Measurements from ENCODE around the gene CFAP46. TPM values are rescaled to one million over a fixed set of nuclear protein-coding genes. Genes with fewer than 3 reads are reported as not detected.
"Not testable (repeated sequence)": the region's sequence is repeated elsewhere in the genome, so short reads cannot be mapped to it uniquely, and the experiment has no call there.

The CFAP46 gene
- polyA plus RNA-seq, 3 donors from 2014 or later, result not detected

DNA sequence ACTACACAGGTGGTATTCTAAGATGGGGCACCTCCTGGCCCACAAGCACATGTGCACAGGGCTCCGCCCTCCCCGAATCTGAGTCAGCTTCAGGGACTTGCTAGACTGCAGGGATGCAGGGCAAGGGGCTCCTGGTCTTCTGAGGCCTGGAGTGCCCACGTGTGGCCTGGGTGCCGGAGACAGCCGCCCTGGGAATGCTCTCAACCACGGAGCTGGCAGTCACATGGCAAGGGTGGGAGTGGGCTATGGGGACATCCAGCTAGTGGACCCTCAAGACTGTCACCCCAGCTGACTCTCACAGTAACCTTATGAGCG, 42.7 kb downstream of the CFAP46 start:
- H3K9me3 Mint-ChIP-seq, result no peaks in the 10 kb centered on the region
- no peak overlapping the region for H3K27ac Mint-ChIP-seq
- H3K27me3 Mint-ChIP-seq (ENCODE audit: low read depth in 3 of 3), result peaks cover 0 to 3% (median 2%) of the 10 kb centered on the region in 3 donors
- no peak overlapping the region for H3K4me3 Mint-ChIP-seq
- no peaks in the 10 kb centered on the region for H3K36me3 Mint-ChIP-seq
- DNase-seq, result no peak
- H3K4me1 Mint-ChIP-seq, result peaks cover 4 to 5% of the 10 kb centered on the region in 2 donors

DNA sequence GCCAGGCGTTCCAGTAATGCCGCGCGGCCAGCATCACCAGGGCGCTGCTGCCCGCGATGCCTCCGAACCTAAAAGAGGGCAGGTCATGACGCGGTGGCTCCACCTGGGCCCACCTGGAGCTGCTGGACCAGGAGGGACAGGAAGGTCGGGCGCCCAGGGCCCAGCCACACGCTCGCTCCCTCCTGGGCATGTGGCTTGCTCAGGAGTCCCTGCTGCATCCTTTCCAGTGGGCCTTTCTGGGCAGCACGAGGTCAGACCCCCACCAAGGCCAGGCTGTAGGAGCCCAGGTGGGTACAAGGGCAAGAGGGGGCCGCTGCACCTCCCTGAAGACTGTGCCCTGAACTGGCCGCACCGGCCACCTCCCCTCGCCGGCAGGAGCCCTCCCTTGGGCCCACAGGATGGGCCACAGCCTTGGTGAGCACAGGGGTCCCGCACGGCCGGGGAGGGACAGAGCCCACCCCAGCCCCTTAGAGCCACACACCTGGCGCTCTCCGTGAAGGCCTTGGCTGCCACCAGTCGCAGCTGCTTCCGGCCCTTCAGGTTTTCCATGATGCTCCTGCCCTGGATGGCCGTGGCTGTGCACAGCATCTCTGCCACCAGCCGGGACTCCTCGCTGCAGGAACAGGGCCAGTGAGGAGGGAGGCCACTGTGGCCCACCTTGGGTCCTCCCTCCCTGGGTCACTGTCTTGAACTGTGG, 43.2 kb downstream of the CFAP46 start:
- Mint-ChIP-seq H3K27ac (no peak overlapping the region), H3K4me1 (no peaks in the 10 kb centered on the region), H3K27me3 (ENCODE audit: low read depth in 3 of 3) (peaks cover 0 to 4% (median 3%) of the 10 kb centered on the region in 3 donors), H3K36me3 (no peaks in the 10 kb centered on the region), H3K4me3 (no peak overlapping the region), H3K9me3 (no peaks in the 10 kb centered on the region)
- DNase-seq, result no peak

DNA sequence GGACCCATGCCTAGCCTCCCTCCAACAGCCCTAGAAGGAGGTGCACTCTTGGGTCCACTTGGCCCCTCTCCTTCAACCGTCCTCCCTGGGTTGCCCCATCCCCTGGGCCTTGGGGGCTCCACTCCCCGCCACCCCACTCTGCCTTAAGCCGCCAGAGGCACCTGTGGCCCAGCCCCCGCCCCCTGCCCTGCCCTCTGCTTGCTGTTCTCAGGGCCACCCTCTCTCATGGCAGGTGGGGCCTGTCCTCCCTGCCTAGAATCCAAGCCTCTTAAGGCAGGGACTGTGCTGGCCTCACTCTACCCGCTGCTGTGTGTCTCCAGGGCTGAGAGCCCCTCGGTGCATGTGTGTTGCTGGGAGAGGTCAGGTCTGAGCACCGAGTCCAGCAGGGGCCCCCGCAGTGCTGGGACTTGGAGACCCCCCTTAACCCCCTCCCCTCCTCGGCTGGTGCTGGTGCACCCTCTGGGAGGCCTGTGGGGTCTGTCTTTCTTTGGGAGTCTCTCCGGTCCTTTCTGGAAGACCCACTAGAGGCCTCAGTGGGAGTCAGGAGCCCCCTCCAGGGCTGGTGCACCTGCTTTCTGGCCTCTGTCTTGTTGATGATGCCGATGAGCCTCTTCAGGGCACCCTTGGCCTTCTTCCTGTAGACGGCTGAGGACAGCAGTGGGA, 43.8 kb downstream of the CFAP46 start:
- H3K4me3 Mint-ChIP-seq, result no peak overlapping the region
- H3K4me1 Mint-ChIP-seq, result no peaks in the 10 kb centered on the region
- no peaks in the 10 kb centered on the region for H3K9me3 Mint-ChIP-seq
- no peak for DNase-seq
- no peaks in the 10 kb centered on the region for H3K36me3 Mint-ChIP-seq
- H3K27ac Mint-ChIP-seq, result no peak overlapping the region
- H3K27me3 Mint-ChIP-seq (ENCODE audit: low read depth in 3 of 3), result peaks cover 0 to 7% (median 3%) of the 10 kb centered on the region in 3 donors

DNA sequence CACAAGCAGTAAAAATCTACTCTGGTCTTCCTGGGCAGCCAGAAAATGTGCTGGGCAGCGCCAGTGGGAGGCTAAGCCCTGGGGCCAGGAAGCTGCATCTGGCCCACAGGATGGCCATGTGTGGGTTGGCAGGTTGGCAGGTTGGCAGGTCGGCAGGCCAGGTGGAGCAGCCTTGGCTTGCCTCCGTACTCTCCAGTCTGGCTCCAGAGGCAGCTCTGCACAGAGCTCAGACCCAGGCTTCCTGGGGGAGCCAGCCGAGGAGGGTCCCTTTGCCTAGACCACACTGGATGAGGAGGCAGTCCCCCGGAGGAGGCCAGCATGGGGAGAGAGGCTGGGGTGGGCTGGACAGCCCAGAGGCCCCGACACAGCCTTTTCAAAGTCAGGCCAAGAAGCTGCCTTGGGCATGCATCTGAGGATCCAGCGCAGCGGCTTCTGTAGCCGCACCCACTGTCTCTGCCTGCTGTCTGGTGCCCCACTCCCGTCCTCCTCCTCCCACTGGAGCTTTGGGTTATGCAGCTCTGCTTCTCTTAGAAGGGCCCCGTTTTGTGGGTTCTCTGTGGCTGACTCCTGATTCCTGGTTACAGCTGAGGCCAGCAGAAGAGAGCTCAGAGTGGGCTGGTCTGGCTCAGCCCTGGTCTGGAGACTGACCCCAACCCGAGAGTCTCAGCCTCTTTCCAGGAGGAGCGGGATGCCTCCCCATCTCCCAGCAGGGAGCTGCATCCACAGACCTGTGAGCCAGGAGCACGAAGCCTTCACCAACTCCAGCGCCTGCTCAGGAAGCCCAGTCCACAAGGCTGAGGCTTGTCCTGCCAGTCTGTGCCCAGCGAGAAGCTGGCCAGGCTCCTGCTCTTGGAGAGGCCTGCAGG, 44.6 kb downstream of the CFAP46 start:
- H3K4me1 Mint-ChIP-seq, result no peaks in the 10 kb centered on the region
- no peak overlapping the region for H3K27ac Mint-ChIP-seq
- H3K9me3 Mint-ChIP-seq, result no peaks in the 10 kb centered on the region
- peaks cover 0 to 10% (median 3%) of the 10 kb centered on the region in 3 donors for H3K27me3 Mint-ChIP-seq (ENCODE audit: low read depth in 3 of 3)
- no peak for DNase-seq
- no peaks in the 10 kb centered on the region for H3K36me3 Mint-ChIP-seq
- H3K4me3 Mint-ChIP-seq, result no peak overlapping the region

DNA sequence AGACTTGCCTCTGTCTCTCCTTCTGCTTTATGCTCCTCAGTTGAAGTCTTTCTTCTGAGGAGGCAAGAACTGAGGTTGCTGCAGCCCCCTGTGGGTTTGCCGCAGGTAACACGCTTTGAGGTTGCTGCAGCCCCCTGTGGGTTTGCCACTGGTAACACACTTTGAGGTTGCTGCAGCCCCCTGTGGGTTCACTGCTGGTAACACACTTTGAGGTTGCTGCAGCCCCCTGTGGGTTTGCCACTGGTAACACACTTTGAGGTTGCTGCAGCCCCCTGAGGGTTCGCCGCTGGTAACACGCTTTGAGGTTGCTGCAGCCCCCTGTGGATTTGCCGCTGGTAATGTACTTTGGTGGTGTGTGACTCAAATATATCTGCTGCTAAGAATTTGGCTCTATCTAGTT, 48.6 kb downstream of the CFAP46 start:
- H3K4me3 Mint-ChIP-seq, H3K27ac Mint-ChIP-seq, H3K4me1 Mint-ChIP-seq, H3K9me3 Mint-ChIP-seq, DNase-seq, H3K36me3 Mint-ChIP-seq: not testable (repeated sequence)
- peaks cover 0 to 11% (median 3%) of the 10 kb centered on the region in 3 donors for H3K27me3 Mint-ChIP-seq (ENCODE audit: low read depth in 3 of 3)

DNA sequence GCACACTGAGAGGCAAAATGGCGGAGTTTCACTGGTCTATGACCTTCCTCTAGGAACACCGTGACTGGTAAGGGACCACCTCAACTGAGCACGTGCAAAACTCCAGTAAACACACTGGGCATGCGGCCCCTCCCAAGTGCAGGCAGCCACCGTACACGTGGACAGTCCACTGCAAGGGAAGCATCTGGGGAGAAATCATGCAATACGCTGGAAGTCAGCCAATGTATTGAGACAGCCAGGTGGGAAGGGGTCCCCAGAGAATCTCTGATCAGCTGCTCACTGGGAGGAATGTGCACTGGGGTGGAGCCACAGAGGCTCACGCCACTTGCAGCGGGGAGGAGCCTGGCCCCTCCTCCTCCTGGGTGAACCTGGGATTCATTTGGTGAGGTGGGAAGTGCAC, 49.3 kb downstream of the CFAP46 start:
- H3K27me3 Mint-ChIP-seq (ENCODE audit: low read depth in 3 of 3), result peaks cover 0 to 11% (median 3%) of the 10 kb centered on the region in 3 donors
- H3K4me1 Mint-ChIP-seq, result no peaks in the 10 kb centered on the region
- no peak overlapping the region for H3K27ac Mint-ChIP-seq
- H3K4me3 Mint-ChIP-seq, result no peak overlapping the region
- DNase-seq, result no peak
- no peaks in the 10 kb centered on the region for H3K9me3 Mint-ChIP-seq
- no peaks in the 10 kb centered on the region for H3K36me3 Mint-ChIP-seq

DNA sequence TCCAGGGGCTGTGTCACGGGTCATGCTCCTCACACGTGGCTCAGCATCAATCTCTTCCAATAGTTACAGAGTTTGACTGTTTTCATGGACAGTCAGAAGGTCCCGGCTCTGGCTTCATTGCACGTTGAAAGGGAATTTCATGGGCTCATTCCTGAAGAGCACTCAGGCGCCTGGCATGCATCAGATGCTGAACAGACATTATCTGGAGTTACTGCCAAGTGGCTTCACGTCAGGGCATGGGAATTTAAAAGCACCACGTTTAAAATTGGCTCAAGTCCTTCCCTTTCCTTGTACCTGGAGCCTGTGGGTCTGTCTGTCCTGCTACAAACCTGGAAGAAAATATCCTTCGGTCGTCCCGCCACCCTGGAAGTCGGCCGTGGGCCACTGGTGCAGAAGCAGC, 50.4 kb downstream of the CFAP46 start:
- Mint-ChIP-seq H3K4me1 (no peaks in the 10 kb centered on the region), H3K4me3 (no peak overlapping the region), H3K9me3 (no peaks in the 10 kb centered on the region), H3K27ac (no peak overlapping the region), H3K36me3 (no peaks in the 10 kb centered on the region), H3K27me3 (ENCODE audit: low read depth in 3 of 3) (peaks cover 0 to 11% (median 3%) of the 10 kb centered on the region in 3 donors)
- no peak for DNase-seq

DNA sequence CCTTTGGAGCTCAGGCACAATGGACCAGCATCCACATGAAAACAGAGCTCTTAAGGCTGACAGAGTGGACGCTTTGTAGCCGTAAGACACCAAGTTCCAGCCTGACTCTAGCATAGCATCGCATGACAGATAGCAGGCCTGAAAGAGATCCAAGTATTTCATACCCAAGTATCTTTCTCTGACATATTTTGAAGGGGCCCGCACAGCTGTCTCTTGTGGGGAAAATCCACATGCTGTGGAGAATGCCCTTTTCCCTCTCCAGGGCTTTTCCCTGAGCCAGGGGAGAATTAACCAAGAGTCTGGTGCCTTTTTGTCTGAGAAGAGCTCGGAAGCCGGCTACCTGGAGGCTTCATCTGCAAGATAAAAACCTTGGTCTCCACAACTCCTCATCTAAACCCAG, 51.0 kb downstream of the CFAP46 start:
- Mint-ChIP-seq H3K4me3 (no peak overlapping the region), H3K27me3 (ENCODE audit: low read depth in 3 of 3) (peaks cover 0 to 13% (median 5%) of the 10 kb centered on the region in 3 donors), H3K36me3 (no peaks in the 10 kb centered on the region), H3K4me1 (no peaks in the 10 kb centered on the region), H3K27ac (no peak overlapping the region), H3K9me3 (no peaks in the 10 kb centered on the region)
- DNase-seq, result no peak

DNA sequence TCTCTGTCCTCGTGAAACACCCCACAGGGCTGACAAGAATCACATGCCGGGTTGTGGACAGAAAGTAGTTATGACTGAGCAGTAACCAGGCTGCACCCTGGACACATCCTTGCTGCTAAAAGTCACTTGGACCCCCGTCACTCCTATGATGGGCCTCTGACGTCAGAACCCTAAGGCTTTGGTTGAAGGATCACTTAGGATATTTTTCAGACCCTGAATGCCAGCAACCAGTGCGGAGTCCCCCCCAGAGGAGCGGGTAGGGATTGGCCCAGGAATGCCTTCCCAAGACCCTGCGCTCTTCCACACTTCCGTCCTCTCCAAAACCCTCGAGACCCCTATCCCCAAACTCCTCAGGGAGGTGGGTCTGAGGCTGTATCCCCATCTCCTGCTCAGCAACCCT, 52.1 kb downstream of the CFAP46 start:
- Mint-ChIP-seq H3K4me1 (no peaks in the 10 kb centered on the region), H3K4me3 (no peak overlapping the region), H3K9me3 (no peaks in the 10 kb centered on the region), H3K36me3 (no peaks in the 10 kb centered on the region), H3K27ac (no peak overlapping the region), H3K27me3 (ENCODE audit: low read depth in 3 of 3) (peaks cover 0 to 11% (median 5%) of the 10 kb centered on the region in 3 donors)
- no peak for DNase-seq

DNA sequence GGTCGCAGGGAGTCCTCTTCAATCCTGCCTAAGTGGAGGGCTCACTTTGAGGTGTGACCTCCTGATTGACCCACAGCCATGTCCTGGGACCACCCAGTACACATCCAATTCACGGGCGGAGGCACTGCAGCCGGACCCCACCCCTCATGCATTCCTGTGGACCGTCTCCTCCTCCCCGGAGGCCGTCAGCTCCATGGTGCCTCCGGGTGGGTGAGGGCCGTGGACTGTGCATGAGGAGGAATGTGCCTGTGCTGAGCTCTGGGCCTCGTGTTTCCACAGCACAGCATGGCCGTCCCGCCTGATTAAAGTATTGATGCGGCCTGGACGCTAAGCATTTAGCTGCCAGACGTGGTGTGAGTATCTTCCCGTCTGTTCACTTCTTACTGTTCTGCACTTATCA, 52.8 kb downstream of the CFAP46 start:
- DNase-seq, result no peak
- H3K4me1 Mint-ChIP-seq, result no peaks in the 10 kb centered on the region
- no peaks in the 10 kb centered on the region for H3K36me3 Mint-ChIP-seq
- H3K27me3 Mint-ChIP-seq (ENCODE audit: low read depth in 3 of 3), result peaks cover 0 to 10% (median 3%) of the 10 kb centered on the region in 3 donors
- no peak overlapping the region for H3K27ac Mint-ChIP-seq
- H3K4me3 Mint-ChIP-seq, result no peak overlapping the region
- no peaks in the 10 kb centered on the region for H3K9me3 Mint-ChIP-seq

DNA sequence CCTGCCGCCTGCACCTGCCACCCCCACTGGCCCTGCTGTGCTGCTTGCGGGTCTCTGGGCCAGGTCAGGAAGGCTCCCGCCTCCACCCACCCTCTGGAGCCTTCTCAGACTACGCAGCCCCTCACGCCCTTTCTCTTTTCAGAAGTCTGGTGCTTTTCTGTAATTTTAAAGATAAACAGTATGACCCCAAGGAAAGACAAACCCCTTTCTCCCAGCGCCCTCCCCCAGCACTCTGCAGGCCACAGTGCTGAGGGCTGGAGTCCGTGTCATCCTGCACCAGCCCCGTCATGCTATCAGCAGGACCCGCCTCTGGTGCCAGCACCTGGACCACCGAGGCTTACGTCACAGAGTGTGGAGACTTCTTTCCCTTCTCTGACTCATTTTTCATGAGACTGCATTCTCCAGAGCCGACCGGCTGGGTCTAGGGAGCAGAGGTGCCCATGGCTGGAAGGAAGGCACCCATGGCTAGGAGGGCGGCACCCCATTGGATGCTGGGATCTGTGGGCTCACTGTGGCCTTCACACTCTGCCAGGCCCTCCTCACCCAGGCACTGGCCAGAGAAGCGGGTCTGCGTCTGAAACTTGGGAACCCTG, 53.4 kb downstream of the CFAP46 start:
- no peak overlapping the region for H3K27ac Mint-ChIP-seq
- H3K36me3 Mint-ChIP-seq, result no peaks in the 10 kb centered on the region
- no peak overlapping the region for H3K4me3 Mint-ChIP-seq
- H3K4me1 Mint-ChIP-seq, result no peaks in the 10 kb centered on the region
- H3K9me3 Mint-ChIP-seq, result no peaks in the 10 kb centered on the region
- DNase-seq, result no peak
- peaks cover 0 to 7% (median 3%) of the 10 kb centered on the region in 3 donors for H3K27me3 Mint-ChIP-seq (ENCODE audit: low read depth in 3 of 3)

DNA sequence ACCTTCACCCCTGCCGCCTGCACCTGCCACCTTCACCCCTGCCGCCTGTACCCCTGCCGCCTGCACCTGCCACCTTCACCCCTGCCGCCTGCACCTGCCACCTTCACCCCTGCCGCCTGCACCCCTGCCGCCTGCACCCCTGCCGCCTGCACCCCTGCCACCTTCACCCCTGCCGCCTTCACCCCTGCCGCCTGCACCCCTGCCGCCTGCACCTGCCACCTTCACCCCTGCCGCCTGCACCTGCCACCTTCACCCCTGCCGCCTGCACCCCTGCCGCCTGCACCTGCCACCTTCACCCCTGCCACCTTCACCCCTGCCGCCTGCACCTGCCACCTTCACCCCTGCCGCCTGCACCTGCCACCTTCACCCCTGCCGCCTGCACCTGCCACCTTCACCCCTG, 53.9 kb downstream of the CFAP46 start:
- H3K4me1 Mint-ChIP-seq; DNase-seq; H3K4me3 Mint-ChIP-seq; H3K27me3 Mint-ChIP-seq (ENCODE audit: low read depth in 3 of 3); H3K9me3 Mint-ChIP-seq; H3K27ac Mint-ChIP-seq; H3K36me3 Mint-ChIP-seq: not testable (repeated sequence)

DNA sequence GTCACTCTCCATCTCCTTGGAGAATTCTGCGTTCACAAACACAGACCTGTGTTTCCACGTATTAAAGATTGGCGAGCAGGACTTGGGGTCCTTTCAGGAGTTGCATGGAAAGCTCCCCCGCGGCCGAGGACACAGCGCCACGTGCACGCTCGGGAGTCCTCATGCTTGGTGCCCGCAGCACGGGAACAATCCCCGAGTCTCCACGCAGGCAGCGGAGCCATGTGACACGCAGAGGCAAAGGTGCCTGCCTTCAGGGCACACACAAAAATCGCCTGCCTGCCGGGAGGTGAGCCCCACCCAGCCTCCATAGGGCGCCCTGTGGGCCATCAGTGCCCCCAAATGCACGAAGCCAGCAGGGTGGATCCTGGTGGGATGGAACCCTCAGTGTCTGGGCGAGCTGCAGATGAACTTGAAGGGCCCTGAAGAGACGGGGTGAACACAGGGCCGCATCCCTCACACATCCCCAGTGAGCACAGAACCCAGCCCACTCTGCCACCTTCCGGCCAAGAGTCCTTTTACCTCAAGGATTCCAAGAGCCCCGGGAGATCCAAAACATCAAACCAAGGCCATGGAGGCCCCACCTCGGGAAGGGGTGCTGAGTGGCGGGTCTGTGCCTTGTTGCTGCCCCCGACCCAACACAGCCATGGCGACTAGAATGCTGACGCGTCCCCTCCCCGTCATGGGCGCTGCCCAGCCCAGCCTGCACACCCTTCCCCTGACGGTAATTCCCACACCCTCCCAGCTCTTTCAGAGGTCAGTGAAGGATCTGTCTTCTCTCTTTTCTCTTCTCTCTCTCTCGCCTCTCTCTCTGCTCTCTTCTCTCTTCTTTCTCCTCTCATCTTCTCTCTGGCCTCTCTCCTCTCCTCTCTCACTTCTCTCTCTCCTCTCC, 55.9 kb downstream of the CFAP46 start:
- H3K27me3 Mint-ChIP-seq (ENCODE audit: low read depth in 3 of 3), result peaks cover 2 to 3% (median 2%) of the 10 kb centered on the region in 3 donors
- no peaks in the 10 kb centered on the region for H3K9me3 Mint-ChIP-seq
- H3K27ac Mint-ChIP-seq, result no peak overlapping the region
- H3K36me3 Mint-ChIP-seq, result no peaks in the 10 kb centered on the region
- no peak overlapping the region for H3K4me3 Mint-ChIP-seq
- no peak for DNase-seq
- H3K4me1 Mint-ChIP-seq, result no peaks in the 10 kb centered on the region
